22Rv1 (cell line): ENCODE measurements around the gene CERS2.
"Not testable (repeated sequence)": the region's sequence is repeated elsewhere in the genome, so short reads cannot be mapped to it uniquely, and the experiment has no call there.

Source experiments
- H3K27ac ChIP-seq: fragments of 450-650 bp; 2 replicates; pipeline ENCODE4 v1.5.1; 2017
- ZFX ChIP-seq: fragments of 450-650 bp; IDR thresholded peaks from 2 replicates; pipeline ENCODE4 v1.6.1; 2017; ENCODE audit warnings: antibody characterized with exemption, borderline replicate concordance
- TF ChIP-seq, protein P1 (sequence below): fragments of 450-650 bp; IDR thresholded peaks from 2 replicates; pipeline ENCODE4 v1.5.1; 2017; ENCODE audit warnings: mild to moderate bottlenecking

Gene CERS2

DNA sequence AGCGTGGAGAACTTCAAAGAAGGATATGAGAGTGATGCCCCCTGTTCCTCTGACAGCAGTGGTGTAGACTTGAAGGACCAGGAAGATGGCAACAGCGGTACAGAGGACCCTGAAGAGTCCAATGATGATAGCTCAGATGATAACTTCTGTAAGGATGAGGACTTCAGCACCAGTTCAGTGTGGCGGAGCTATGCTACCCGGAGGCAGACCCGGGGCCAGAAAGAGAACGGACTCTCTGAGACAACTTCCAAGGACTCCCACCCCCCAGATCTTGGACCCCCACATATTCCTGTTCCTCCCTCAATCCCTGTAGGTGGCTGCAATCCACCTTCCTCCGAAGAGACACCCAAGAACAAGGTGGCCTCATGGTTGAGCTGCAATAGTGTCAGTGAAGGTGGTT is 14.0 kb downstream of the CERS2 start:
- H3K27ac ChIP-seq, result no peak overlapping the region
- TF ChIP-seq, protein P1, sequence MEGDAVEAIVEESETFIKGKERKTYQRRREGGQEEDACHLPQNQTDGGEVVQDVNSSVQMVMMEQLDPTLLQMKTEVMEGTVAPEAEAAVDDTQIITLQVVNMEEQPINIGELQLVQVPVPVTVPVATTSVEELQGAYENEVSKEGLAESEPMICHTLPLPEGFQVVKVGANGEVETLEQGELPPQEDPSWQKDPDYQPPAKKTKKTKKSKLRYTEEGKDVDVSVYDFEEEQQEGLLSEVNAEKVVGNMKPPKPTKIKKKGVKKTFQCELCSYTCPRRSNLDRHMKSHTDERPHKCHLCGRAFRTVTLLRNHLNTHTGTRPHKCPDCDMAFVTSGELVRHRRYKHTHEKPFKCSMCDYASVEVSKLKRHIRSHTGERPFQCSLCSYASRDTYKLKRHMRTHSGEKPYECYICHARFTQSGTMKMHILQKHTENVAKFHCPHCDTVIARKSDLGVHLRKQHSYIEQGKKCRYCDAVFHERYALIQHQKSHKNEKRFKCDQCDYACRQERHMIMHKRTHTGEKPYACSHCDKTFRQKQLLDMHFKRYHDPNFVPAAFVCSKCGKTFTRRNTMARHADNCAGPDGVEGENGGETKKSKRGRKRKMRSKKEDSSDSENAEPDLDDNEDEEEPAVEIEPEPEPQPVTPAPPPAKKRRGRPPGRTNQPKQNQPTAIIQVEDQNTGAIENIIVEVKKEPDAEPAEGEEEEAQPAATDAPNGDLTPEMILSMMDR, result no peak
- no peak for TF ChIP-seq ZFX

DNA sequence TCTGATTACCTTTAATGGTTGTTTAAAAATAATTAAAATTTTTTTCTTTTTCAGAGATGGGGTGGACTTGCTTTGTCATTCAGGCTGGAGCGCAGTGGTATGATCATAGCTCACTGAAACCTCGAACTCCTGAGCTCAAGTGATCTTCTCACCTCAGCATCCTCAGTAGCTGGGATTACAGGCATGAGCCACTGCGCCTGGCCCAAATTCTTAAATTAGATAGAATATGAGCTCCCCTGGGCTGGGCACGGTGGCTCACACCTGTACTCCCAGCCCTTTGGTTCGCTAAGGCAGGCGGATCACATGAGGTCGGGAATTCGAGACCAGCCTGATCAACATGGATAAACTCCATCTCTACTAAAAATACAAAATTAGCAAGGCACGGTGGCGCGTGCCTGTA is 17.0 kb downstream of the CERS2 start:
- H3K27ac ChIP-seq, result no peak overlapping the region
- TF ChIP-seq, protein P1, result no peak

DNA sequence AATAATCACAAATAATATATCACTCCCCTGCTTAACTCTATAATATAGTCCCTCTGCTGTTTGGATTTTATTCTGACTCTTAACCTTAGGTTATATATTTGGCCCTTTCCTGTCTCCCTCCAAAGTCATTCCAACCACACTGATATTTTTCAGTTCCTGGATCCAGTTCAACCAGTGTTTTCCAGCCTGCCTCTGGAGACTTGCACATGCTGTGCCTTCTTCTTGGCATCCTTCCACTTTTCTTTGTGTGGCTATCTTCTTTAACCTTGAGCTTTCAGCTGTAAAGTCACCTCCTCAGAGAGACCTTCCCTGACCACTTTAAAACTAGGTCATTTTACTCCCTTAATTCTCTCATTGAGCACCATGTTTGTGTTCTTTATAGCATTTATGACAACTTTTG is 19.4 kb downstream of the CERS2 start:
- peak overlapping the region; percentile 15; the same call in 1 of the 2 replicates for H3K27ac ChIP-seq
- TF ChIP-seq, protein P1, result no peak
- no peak for TF ChIP-seq ZFX

DNA sequence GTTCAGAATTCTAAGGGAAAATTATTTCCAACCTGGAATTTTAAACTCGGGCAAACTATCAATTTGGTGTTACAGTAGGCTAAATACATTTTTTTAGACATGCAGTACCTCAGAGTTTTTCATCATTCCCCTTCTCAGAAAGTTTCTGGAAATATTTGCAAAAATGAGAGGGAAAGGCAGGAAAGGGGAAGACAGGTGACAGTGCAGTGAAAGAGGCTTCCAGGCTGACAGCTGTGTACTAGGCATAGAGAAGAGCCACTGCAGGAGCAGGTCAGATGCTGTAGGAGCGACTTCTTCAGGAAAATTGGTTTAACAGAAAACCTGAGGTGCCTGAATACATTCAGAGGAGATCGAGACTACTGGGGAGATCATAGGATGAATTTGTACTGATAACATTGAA is 19.9 kb downstream of the CERS2 start:
- TF ChIP-seq, protein P1, result no peak
- no peak for TF ChIP-seq ZFX
- no peak overlapping the region for H3K27ac ChIP-seq

DNA sequence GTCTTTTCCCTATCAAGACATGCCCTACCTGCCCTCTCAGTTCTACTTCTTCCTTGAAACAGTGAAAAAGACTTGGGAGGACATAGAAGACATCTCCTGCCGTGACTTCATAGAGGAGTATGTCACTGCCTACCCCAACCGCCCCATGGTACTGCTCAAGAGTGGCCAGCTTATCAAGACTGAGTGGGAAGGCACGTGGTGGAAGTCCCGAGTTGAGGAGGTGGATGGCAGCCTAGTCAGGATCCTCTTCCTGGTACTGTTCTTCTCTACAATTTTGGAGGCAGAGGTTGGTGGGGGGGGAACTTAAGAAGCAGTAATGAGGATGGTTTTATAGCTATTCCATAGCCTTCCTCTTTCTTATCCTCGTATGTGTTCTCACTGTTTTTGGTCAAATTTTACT is 29.8 kb downstream of the CERS2 start:
- TF ChIP-seq ZFX, result no peak
- TF ChIP-seq, protein P1, result no peak
- H3K27ac ChIP-seq, result no peak overlapping the region

DNA sequence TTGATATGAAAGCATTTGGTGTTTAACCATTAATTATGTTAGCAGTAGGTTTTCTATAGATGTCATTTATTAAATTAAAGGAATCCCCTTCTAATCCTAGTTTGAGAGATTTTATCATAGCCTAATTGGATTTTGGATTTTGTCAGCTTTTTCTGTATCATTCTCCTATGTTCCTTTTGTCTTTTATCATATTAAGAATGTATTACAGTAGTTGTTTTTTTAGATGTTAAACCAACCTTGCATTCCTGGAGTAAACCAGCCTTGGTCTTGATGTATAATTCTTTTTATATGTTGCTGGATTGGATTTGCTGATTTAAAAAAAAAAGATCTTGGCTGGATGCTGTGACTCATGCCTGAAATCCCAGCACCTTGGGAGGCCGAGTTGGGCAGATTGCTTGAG is 42.9 kb downstream of the CERS2 start:
- no peak overlapping the region for H3K27ac ChIP-seq
- TF ChIP-seq, protein P1, result no peak
- no peak for TF ChIP-seq ZFX

DNA sequence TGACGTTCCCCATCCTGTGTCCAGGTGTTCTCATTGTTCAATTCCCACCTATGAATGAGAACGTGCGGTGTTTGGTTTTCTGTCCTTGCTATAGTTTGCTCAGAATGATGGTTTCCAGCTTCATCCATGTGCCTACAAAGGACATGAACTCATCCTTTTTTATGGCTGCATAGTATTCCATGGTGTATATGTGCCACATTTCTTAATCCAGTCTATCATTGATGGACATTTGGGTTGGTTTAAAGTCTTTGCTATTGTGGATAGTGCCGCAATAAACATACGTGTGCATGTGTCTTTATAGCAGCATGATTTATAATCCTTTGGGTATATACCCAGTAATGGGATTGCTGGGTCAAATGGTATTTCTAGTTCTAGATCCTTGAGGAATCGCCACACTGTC is 45.9 kb downstream of the CERS2 start:
- not testable (repeated sequence) for H3K27ac ChIP-seq

DNA sequence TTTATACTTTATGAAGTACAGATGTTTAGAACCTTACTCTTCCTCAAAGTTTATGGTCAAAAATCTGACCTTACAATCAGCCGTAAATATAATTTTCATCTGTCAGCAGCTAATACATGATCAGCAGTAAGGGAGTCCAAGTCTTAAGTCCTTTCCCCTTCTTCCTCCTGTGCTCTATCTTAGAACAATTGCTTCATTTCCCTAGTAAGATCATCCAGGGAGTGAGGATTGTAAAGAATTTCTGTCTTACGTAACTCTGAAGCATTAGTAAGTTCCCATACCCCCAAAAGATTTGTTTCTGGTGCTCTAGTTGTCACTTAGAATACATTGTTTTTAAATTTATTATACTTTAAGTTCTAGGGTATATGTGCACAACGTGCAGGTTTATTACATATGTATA is 46.3 kb downstream of the CERS2 start:
- no peak for TF ChIP-seq ZFX
- TF ChIP-seq, protein P1, result no peak
- H3K27ac ChIP-seq, result no peak overlapping the region
